Astrocyte of the cerebellum (primary cell): ENCODE measurements around the gene PACS2.

ENCODE experiments used
- DNase-seq: peaks from one replicate; pipeline ENCODE4 v3.0.0-alpha.2; 2011; ENCODE audit warnings: low read depth
- H3K4me3 ChIP-seq: 2 replicates; pipeline ENCODE4 v1.5.1; 2011; ENCODE audit warnings: mild to moderate bottlenecking, low read depth, low read length, moderate library complexity
- CTCF ChIP-seq: IDR thresholded peaks from 2 replicates; pipeline ENCODE4 v1.5.1; 2012; ENCODE audit warnings: low read length, low read depth, moderate library complexity, mild to moderate bottlenecking; ENCODE audit errors: missing control alignments
- in situ Hi-C: cut with HindIII; loops from 2 replicates; pipeline ENCODE4 v1.10.0; 2017; ENCODE audit warnings: low sequenced_read_pairs

Gene PACS2

DNA sequence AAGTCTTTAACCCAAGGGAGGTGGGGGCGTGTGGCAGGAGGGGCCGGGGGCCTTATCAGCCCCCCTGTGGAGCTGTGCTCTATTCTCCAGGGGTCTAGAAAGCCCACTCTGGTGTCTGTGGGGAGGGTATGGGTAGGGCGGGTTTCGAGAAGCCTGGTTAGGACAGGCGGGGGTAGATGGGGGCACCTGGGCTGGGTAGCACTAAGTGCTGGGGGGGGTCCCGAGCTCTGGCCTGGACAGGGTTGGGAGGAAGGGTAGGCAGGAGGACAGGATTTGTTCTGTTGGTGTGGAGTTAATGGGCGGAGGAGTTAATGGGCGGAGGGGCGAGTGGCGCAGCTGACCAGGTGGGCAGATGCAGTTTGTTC lies 2.0 kb downstream of the PACS2 start:
- in situ Hi-C loops: no loop called here
- DNase-seq: no peak
- TF ChIP-seq CTCF: no peak
- H3K4me3 ChIP-seq: no peak overlapping the region

GRCh38 chr14:105316968-105317510 lies 2.5 kb downstream of the PACS2 start:
- DNase-seq: no peak
- in situ Hi-C loops: no loop called here
- no peak for TF ChIP-seq CTCF
- no peak overlapping the region for H3K4me3 ChIP-seq

DNA sequence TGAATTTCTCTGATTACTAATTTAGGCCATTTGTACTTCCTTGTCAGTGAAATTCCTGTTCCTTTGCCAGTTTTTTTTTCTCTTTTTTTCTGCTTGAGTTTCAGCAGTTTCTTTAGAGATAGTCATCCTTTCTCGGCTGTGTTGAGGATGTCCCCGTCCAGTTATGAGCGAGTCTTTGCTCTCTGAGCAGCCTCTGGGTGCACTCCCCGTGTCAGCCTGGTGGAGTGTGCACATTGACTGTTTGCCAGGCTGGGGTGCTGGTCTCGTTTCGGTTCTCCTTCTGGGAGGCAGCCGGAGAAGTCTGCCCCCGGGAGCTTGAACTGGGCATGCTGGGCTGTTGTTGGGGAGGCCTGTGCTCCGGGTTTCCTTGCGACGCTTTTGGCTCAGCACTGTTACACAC lies 3.0 kb downstream of the PACS2 start:
- in situ Hi-C loops: no loop called here
- DNase-seq: no peak
- TF ChIP-seq CTCF: no peak
- H3K4me3 ChIP-seq: no peak overlapping the region

GRCh38 chr14:105322791-105323556 lies 8.4 kb downstream of the PACS2 start:
- TF ChIP-seq CTCF: peak; percentile 5
- in situ Hi-C loops: no loop called here
- DNase-seq: no peak
- no peak overlapping the region for H3K4me3 ChIP-seq

GRCh38 chr14:105323663-105324062 lies 9.1 kb downstream of the PACS2 start:
- in situ Hi-C loops: no loop called here
- DNase-seq: no peak
- H3K4me3 ChIP-seq: no peak overlapping the region

DNA sequence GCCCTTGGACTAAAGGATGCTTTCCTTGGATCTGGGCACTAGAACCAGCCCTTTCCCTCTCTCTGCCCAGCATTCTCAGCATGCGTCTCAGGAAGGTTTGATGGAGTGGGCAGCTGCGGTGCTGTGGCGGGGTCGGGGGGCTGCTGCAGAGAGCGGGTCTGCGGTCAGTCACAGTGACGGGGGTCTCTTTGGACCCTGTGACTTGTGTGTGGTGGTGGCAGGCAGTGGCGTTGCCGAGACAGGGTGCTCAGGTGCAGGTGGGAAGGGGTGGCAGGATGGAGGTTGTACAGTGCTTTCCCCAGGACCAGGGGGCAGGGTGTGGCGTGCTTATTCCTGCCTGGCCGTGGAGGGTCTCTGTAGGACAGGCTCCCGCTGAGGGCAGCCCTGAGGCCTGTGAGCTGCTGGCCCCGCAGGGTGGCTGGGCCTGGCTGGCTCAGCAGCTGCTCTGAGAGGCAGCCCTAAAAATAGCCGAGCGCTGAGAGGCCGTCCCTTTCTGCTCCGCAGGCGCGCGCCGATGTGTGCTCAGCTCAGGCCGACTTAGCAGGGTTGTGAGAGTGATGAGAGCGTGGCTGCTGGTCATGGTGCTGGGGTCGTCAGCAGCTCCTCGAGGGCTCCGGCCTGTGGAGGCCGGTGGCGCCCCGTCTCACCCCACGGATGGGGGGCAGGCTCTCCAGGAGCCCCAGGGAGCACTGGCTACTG lies 9.7 kb downstream of the PACS2 start:
- TF ChIP-seq CTCF: no peak
- no peak for DNase-seq
- in situ Hi-C loops: no loop called here
- H3K4me3 ChIP-seq: no peak overlapping the region

More at GRCh38 chr14:105323663-105324062, 9.1 kb downstream of the PACS2 start:
- no peak for TF ChIP-seq CTCF
